SK-N-SH (cell line): ENCODE measurements around the gene KANSL2.
"Not testable (repeated sequence)": the region's sequence is repeated elsewhere in the genome, so short reads cannot be mapped to it uniquely, and the experiment has no call there.

Experiments used
- CHD2 ChIP-seq: fragments of 150-350 bp; IDR thresholded peaks from 2 replicates; pipeline ENCODE4 v1.6.1; 2018; ENCODE audit warnings: low read length; ENCODE audit not compliant: partially characterized antibody
- CTCF ChIP-seq: fragments of 200-600 bp; sonication (generic); IDR thresholded peaks from 2 replicates; pipeline ENCODE4 v1.6.1; 2017; ENCODE audit warnings: antibody characterized with exemption, mild to moderate bottlenecking, moderate library complexity
- FOXJ3 ChIP-seq: sonication (generic); formaldehyde crosslinking; IDR thresholded peaks from 2 replicates; pipeline ENCODE4 v1.5.1; 2020; ENCODE audit warnings: mild to moderate bottlenecking, missing genetic modification reagents
- GATA2 ChIP-seq: sonication (generic); formaldehyde crosslinking; IDR thresholded peaks from 2 replicates; pipeline ENCODE4 v1.5.0; 2020; ENCODE audit warnings: mild to moderate bottlenecking, missing genetic modification reagents
- IRF3 ChIP-seq: fragments of 150-350 bp; IDR thresholded peaks from 2 replicates; pipeline ENCODE4 v1.6.1; 2016; ENCODE audit warnings: mild to moderate bottlenecking, low read depth, low read length
- JUND ChIP-seq: IDR thresholded peaks from 2 replicates; pipeline ENCODE4 v1.4.0; 2012
- RXRA ChIP-seq: IDR thresholded peaks from 2 replicates; pipeline ENCODE4 v1.4.0; 2012; ENCODE audit warnings: low read depth, mild to moderate bottlenecking, borderline replicate concordance
- SIN3A ChIP-seq: IDR thresholded peaks from 2 replicates; pipeline ENCODE4 v1.6.1; 2012; ENCODE audit warnings: low read depth, mild to moderate bottlenecking, low read length, moderate library complexity, borderline replicate concordance
- TEAD4 ChIP-seq: IDR thresholded peaks from 2 replicates; pipeline ENCODE4 v1.4.0; 2012; ENCODE audit warnings: mild to moderate bottlenecking, borderline replicate concordance; ENCODE audit not compliant: insufficient read depth
- YY1 ChIP-seq: IDR thresholded peaks from 2 replicates; pipeline ENCODE4 v1.4.0; 2012; ENCODE audit warnings: low read depth, mild to moderate bottlenecking
- ZBTB33 ChIP-seq: IDR thresholded peaks from 2 replicates; pipeline ENCODE4 v1.4.0; 2012; ENCODE audit warnings: low read depth, borderline replicate concordance

GRCh38 chr12:48720737-48721136 is 38.7 kb upstream of the KANSL2 start:
- not testable (repeated sequence) for TF ChIP-seq CTCF; JUND; SIN3A; ZBTB33; TEAD4; YY1; IRF3; RXRA; CHD2; GATA2 (CRISPR knock-in tag); FOXJ3 (CRISPR knock-in tag)
